Fibroblast of pulmonary artery (primary cell): ENCODE measurements around the gene ZNF18.
A peak's percentile ranks its signal among the peaks of the same experiment; 100 is the strongest.

Experiments
- DNase-seq: peaks from one replicate; pipeline ENCODE4 v3.0.0-alpha.2; 2010; ENCODE audit warnings: low read depth
- H3K4me3 ChIP-seq: replicated peaks from 2 replicates; pipeline ENCODE4 v1.5.1; 2011; ENCODE audit warnings: low read depth, mild to moderate bottlenecking, control low read depth, low read length, moderate library complexity
- TF ChIP-seq, protein P1 (sequence below): IDR thresholded peaks from 2 replicates; pipeline ENCODE4 v1.5.1; 2011; ENCODE audit warnings: mild to moderate bottlenecking, control low read depth, low read length, inconsistent platforms; ENCODE audit errors: missing control alignments

Gene ZNF18

DNA sequence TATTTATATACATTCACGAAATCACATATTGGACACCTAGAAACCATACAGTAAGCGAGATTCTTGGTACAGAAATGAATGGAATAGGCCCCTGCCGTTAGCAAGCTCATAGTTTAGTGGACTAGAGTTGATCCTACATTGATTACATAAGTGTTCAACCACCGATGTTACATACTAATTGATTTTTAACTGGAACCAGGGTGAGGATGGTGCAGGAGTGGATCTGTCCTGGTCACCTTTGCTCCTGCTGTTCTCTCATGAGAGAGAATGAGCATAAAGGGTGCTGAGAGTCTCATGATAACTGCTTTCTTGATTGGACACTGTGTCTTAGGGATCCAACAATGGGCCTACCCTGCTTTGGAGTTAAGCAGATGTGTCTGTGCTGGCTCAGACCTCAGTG is 37.3 kb upstream of the ZNF18 start:
- DNase-seq: no peak
- H3K4me3 ChIP-seq: no peak overlapping the region
- TF ChIP-seq, protein P1, sequence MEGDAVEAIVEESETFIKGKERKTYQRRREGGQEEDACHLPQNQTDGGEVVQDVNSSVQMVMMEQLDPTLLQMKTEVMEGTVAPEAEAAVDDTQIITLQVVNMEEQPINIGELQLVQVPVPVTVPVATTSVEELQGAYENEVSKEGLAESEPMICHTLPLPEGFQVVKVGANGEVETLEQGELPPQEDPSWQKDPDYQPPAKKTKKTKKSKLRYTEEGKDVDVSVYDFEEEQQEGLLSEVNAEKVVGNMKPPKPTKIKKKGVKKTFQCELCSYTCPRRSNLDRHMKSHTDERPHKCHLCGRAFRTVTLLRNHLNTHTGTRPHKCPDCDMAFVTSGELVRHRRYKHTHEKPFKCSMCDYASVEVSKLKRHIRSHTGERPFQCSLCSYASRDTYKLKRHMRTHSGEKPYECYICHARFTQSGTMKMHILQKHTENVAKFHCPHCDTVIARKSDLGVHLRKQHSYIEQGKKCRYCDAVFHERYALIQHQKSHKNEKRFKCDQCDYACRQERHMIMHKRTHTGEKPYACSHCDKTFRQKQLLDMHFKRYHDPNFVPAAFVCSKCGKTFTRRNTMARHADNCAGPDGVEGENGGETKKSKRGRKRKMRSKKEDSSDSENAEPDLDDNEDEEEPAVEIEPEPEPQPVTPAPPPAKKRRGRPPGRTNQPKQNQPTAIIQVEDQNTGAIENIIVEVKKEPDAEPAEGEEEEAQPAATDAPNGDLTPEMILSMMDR: no peak

DNA sequence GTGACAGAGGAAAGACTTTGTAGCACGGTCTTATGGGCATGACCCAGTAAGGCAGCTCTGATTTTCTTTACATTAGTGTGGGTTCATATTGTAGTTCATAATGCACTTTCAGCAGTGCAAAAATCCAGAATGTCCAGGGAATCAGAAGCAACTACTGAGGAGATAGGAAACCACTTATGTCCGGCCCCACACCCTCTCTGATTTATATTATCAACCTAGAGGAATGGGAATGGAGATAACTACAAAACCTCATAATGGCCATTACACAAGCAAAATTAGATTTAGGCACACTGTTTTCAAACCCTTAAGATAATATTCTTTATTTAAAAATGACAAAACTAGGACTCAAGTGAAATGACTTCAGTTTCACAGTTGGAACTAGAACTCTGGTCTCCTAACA is 31.3 kb upstream of the ZNF18 start:
- DNase-seq: no peak
- H3K4me3 ChIP-seq: no peak overlapping the region
- TF ChIP-seq, protein P1: no peak

DNA sequence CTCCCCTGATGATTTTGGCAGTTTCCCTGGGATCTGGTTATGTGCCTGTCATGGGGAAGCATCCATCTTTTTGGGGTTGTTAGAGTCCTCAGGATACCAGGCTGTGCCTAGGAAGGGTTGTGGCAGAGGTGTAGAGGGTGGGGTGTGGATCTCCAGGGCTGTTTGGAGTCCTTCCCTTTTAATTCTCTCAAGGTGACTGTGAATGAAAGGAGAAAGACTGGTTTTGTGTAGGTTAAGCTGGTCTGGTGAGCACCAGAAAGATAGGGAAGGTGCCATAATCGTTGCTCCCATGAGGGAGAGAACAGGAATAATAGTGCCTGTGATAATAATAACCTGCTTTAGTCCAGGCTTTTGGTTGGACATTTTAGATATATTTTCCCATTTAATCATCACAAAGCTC is 30.4 kb upstream of the ZNF18 start:
- TF ChIP-seq, protein P1: no peak
- DNase-seq: no peak

DNA sequence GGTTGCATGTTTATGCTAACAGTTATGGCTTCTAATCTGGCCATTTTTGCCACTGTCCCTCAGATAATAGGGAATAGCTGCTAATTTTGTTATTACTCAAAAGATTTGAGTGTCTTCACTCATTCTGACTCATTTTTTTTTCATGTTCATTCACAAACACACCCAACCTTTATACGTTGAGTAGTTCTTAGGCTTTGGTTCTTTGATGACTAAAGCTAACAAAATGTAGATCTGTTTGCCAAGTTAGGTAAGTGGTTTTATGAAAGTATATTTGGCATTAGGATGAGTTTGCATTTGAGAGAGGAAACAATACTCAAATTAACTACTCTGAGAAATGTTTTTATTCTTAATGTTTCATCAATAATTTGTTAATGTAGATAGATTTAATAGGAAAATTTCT is 27.1 kb upstream of the ZNF18 start:
- TF ChIP-seq, protein P1: no peak
- H3K4me3 ChIP-seq: no peak overlapping the region
- peak; percentile 66 for DNase-seq

More for the DNA sequence above, 30.4 kb upstream of the ZNF18 start:
- H3K4me3 ChIP-seq: no peak overlapping the region

DNA sequence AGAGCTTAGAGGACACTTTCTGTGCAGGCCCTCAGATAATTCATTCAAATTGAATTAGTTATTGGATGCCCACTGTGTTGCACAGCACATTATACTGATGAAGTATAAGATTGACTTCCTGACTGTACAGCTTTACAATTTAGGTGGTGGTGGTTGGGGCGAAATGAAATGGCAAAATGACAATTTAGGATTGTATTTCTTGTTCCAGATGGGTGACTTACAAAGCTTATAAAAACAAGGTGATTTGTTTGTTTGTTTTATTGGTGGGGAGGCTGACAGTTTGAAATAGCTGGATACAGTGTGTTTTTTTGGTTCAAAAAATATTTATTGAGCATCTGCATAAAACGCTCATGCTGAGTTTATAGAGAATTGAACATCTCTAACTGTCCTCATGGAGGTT is 25.0 kb upstream of the ZNF18 start:
- TF ChIP-seq, protein P1: no peak
- DNase-seq: no peak
- peak overlapping the region; percentile 63 for H3K4me3 ChIP-seq

DNA sequence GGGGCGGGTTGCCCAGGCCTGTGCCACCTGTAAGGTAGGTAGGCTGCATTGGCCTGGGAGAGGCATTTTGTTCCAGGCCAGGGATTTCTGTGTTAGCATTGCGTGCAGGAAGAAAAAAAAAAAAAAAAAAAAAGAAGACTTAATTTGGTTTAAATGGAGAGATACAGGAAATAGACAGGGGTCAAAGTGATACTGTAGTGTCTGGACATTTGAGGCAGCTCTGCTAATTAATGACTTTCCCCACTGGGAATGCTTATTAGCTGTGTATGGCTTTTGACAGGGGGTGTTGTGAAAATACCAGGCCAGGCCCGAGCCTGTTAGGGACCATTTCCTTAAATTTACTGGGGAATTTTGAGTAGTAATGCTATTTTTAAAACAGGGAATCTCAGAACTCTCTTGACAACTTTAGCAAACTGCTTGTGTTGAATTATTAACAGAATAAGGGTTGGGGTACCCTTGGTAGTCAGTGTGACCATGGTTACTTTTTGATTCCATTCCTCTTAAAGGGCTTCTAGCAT is 24.4 kb upstream of the ZNF18 start:
- DNase-seq: no peak
- TF ChIP-seq, protein P1: no peak

More for the DNA sequence above, 24.4 kb upstream of the ZNF18 start:
- peak overlapping the region; percentile 63 for H3K4me3 ChIP-seq
